HG03159 (cell line): Measurements from ENCODE around the gene NALF2.

ENCODE experiments used
- ATAC-seq: cut with Tn5 transposase; IDR thresholded peaks from one replicate; pipeline ENCODE4 v1.9.1; 2021; ENCODE audit warnings: mild to moderate bottlenecking, moderate library complexity; ENCODE audit not compliant: unreplicated experiment

NALF2 gene

GRCh38 chrX:69503782-69504625, at the start of gene NALF2:
Gene NALF2 (plus strand): TSS chrX:69504326. CDS start chrX:69505283, 957 bp downstream.
- ATAC-seq = no peak

GRCh38 chrX:69457756-69458155, 46.4 kb upstream of the NALF2 start:
- ATAC-seq = no peak

GRCh38 chrX:69466546-69466945, 37.6 kb upstream of the NALF2 start:
- ATAC-seq = no peak

- ATAC-seq = no peak
Measured at GRCh38 chrX:69469975-69470374, 34.2 kb upstream of the NALF2 start.

GRCh38 chrX:69489625-69490024, 14.5 kb upstream of the NALF2 start:
- no peak for ATAC-seq

- ATAC-seq = no peak
Measured at GRCh38 chrX:69493193-69493592, 10.9 kb upstream of the NALF2 start.

- no peak for ATAC-seq
Measured at GRCh38 chrX:69493766-69494165, 10.4 kb upstream of the NALF2 start.

- no peak for ATAC-seq
Measured at GRCh38 chrX:69496183-69496582, 7.9 kb upstream of the NALF2 start.

- no peak for ATAC-seq
Measured at GRCh38 chrX:69501429-69501828, 2.7 kb upstream of the NALF2 start.

- ATAC-seq = no peak
Measured at GRCh38 chrX:69503228-69503781, 821 bp upstream of the NALF2 start.

GRCh38 chrX:69504626-69505612, 793 bp downstream of the NALF2 start:
- ATAC-seq = no peak

- no peak for ATAC-seq
Measured at GRCh38 chrX:69505772-69506616, 1.9 kb downstream of the NALF2 start.

GRCh38 chrX:69506617-69507499, 2.7 kb downstream of the NALF2 start:
- ATAC-seq = no peak

GRCh38 chrX:69507500-69507789, 3.3 kb downstream of the NALF2 start:
- ATAC-seq = no peak

- ATAC-seq = no peak
Measured at GRCh38 chrX:69508610-69509009, 4.5 kb downstream of the NALF2 start.

GRCh38 chrX:69510137-69510715, 6.1 kb downstream of the NALF2 start:
- no peak for ATAC-seq

GRCh38 chrX:69510914-69511513, 6.9 kb downstream of the NALF2 start:
- no peak for ATAC-seq

GRCh38 chrX:69522052-69522451, 17.9 kb downstream of the NALF2 start:
- ATAC-seq = no peak

- ATAC-seq = no peak
Measured at GRCh38 chrX:69523314-69523713, 19.2 kb downstream of the NALF2 start.
